ENCODE measurements around the gene TMEM214.

The TMEM214 gene

DNA sequence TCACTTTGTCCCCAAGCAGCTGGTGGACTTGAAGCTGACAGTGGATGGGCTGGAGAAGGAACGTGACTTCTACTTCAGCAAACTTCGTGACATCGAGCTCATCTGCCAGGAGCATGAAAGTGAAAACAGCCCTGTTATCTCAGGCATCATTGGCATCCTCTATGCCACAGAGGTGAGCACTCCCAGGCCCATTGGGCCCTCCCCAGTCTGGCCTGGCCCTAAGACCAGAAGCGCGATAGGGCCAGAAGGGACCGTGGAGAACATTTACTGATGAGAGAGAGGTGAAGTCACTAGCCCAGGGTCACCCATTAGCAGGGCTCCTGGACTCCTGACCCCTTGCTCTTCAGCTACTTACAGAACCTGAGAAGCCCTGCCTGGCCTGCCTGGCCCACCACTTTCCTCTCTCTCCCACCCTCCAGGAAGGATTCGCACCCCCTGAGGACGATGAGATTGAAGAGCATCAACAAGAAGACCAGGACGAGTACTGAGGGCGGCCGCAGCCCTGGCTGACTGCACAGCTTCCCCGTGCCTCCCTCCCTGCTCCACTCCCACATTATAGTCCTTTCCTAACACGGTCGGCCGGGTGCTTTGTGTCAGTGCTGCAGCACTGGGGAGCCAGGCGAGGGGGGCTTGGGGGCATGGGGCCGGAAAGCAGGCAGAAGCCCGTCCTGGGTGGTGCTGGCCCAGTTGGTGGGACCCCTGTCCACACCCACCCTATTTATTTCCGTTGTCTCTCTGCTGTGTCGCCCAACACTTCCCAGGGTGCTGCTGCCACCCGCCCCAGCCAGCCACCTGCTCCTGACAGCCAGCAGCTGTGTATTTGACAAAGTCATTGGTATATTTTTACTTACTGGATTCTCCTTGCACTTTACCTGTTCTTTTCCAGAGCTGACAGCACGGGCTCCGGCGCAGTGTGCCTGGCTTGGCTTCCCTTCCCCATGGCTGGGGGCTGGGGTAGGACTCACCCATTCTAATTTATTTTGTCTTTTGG lies 6.6 kb upstream of the TMEM214 start:
- H3K79me1 ChIP-seq (ENCODE audit: low read length): peaks cover 2% of the 10 kb centered on the region
- H3K4me3 ChIP-seq (ENCODE audit: low read length): no peak overlapping the region
- H2BK120ac ChIP-seq (ENCODE audit: low read depth, low read length): no peak overlapping the region
- no peaks in the 10 kb centered on the region for H3K79me2 ChIP-seq (ENCODE audit: control insufficient read depth, insufficient read depth, low read length)
- no CpG with 5 or more reads among the region's 24 CpGs for WGBS (ENCODE audit: extremely low coverage, insufficient coverage, low lambda C conversion rate)
- no peak overlapping the region for H4K5ac ChIP-seq (ENCODE audit: low read length)
- H3K36me3 ChIP-seq (ENCODE audit: control insufficient read depth, insufficient read depth, low read length): no peaks in the 10 kb centered on the region
- no peaks in the 10 kb centered on the region for H3K27me3 ChIP-seq (ENCODE audit: insufficient read depth, low read length, poor library complexity)
- H2BK15ac ChIP-seq (replicated peaks; ENCODE audit: low read depth): no peak overlapping the region
- H4K8ac ChIP-seq (ENCODE audit: low read depth, low read length): no peak overlapping the region
- no peak overlapping the region for H3K18ac ChIP-seq (ENCODE audit: low read length)
- no peak overlapping the region for H3K56ac ChIP-seq (ENCODE audit: low read length)
- H3K27ac ChIP-seq (ENCODE audit: low read depth, low read length): no peak overlapping the region
- H3K9ac ChIP-seq (ENCODE audit: low read length): no peak overlapping the region
- H3K4me2 ChIP-seq (ENCODE audit: low read length): no peak overlapping the region
- H2AK5ac ChIP-seq (ENCODE audit: low read length): no peak overlapping the region
- no peaks in the 10 kb centered on the region for H3K4me1 ChIP-seq (ENCODE audit: control insufficient read depth, low read depth, low read length)
- DNase-seq: no peak
- H3K23ac ChIP-seq (ENCODE audit: low read length): no peak overlapping the region
- no peak overlapping the region for H3K4ac ChIP-seq (ENCODE audit: low read depth, low read length)
- no peak overlapping the region for H2BK5ac ChIP-seq (ENCODE audit: low read length)

DNA sequence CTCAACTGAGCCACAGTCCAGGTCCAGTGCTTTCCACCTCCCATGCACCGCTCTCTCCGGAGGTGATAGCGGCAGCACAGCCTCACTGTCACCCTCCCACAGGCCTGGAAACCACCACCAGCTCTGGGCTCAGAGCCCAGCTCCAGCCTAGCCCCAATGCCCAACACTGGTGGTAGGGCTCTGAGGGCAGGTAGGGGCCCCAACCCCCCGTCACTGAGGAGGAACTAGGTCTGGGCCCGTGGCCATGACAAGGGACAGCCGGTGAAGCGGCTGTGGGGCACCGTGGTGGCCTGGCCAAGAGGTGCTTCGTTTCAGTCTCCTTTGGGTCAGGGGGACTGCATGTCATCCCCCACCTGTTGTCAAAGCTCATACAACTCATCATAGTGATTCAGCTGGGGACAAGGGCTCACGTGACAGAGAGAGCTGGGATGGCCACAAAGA lies 5.5 kb upstream of the TMEM214 start:
- H3K4me3 ChIP-seq (ENCODE audit: low read length): no peak overlapping the region
- no peaks in the 10 kb centered on the region for H3K27me3 ChIP-seq (ENCODE audit: insufficient read depth, low read length, poor library complexity)
- H3K4me1 ChIP-seq (ENCODE audit: control insufficient read depth, low read depth, low read length): no peaks in the 10 kb centered on the region
- no peak overlapping the region for H4K5ac ChIP-seq (ENCODE audit: low read length)
- no peak overlapping the region for H3K18ac ChIP-seq (ENCODE audit: low read length)
- WGBS (ENCODE audit: extremely low coverage, insufficient coverage, low lambda C conversion rate): no CpG with 5 or more reads among the region's 10 CpGs
- H3K36me3 ChIP-seq (ENCODE audit: control insufficient read depth, insufficient read depth, low read length): no peaks in the 10 kb centered on the region
- no peak overlapping the region for H2AK5ac ChIP-seq (ENCODE audit: low read length)
- H3K79me1 ChIP-seq (ENCODE audit: low read length): peaks cover 2% of the 10 kb centered on the region
- no peaks in the 10 kb centered on the region for H3K79me2 ChIP-seq (ENCODE audit: control insufficient read depth, insufficient read depth, low read length)
- H3K56ac ChIP-seq (ENCODE audit: low read length): no peak overlapping the region
- no peak overlapping the region for H2BK5ac ChIP-seq (ENCODE audit: low read length)
- H3K27ac ChIP-seq (ENCODE audit: low read depth, low read length): no peak overlapping the region
- no peak overlapping the region for H2BK15ac ChIP-seq (replicated peaks; ENCODE audit: low read depth)
- H3K23ac ChIP-seq (ENCODE audit: low read length): no peak overlapping the region
- H2BK120ac ChIP-seq (ENCODE audit: low read depth, low read length): no peak overlapping the region
- no peak for DNase-seq
- H4K8ac ChIP-seq (ENCODE audit: low read depth, low read length): no peak overlapping the region
- H3K9ac ChIP-seq (ENCODE audit: low read length): no peak overlapping the region
- no peak overlapping the region for H3K4me2 ChIP-seq (ENCODE audit: low read length)
- H3K4ac ChIP-seq (ENCODE audit: low read depth, low read length): no peak overlapping the region

DNA sequence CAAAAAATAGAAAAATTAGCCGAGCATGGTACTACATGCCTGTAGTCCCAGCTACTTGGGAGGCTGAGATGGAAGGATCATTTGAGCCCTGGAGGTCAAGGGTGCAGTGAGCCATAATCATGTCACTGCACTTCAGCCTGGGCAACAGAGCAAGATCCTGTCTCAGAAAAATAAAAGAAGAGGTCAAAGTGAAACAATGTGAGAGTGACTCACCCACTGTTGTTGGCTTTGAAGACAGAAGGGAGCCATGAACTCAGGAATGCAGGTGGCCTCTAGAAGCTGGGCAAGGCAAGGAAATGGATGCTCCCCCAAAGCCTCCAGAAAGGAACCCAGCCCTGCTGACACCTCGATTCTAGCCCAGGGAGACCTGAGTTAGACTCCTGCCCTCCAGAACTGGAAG lies 3.7 kb upstream of the TMEM214 start:
- H3K4ac ChIP-seq (ENCODE audit: low read depth, low read length): no peak overlapping the region
- no peaks in the 10 kb centered on the region for H3K27me3 ChIP-seq (ENCODE audit: insufficient read depth, low read length, poor library complexity)
- no peak overlapping the region for H3K27ac ChIP-seq (ENCODE audit: low read depth, low read length)
- H2BK120ac ChIP-seq (ENCODE audit: low read depth, low read length): no peak overlapping the region
- H4K8ac ChIP-seq (ENCODE audit: low read depth, low read length): no peak overlapping the region
- no peak overlapping the region for H2AK5ac ChIP-seq (ENCODE audit: low read length)
- no peak overlapping the region for H2BK5ac ChIP-seq (ENCODE audit: low read length)
- WGBS (ENCODE audit: extremely low coverage, insufficient coverage, low lambda C conversion rate): no CpG with 5 or more reads among the region's 2 CpGs
- H3K79me1 ChIP-seq (ENCODE audit: low read length): peaks cover 9% of the 10 kb centered on the region
- H3K4me1 ChIP-seq (ENCODE audit: control insufficient read depth, low read depth, low read length): peaks cover 2% of the 10 kb centered on the region
- H4K5ac ChIP-seq (ENCODE audit: low read length): no peak overlapping the region
- H3K4me2 ChIP-seq (ENCODE audit: low read length): no peak overlapping the region
- H2BK15ac ChIP-seq (replicated peaks; ENCODE audit: low read depth): no peak overlapping the region
- no peak overlapping the region for H3K4me3 ChIP-seq (ENCODE audit: low read length)
- no peak for DNase-seq
- no peak overlapping the region for H3K56ac ChIP-seq (ENCODE audit: low read length)
- no peak overlapping the region for H3K9ac ChIP-seq (ENCODE audit: low read length)
- no peak overlapping the region for H3K23ac ChIP-seq (ENCODE audit: low read length)
- H3K79me2 ChIP-seq (ENCODE audit: control insufficient read depth, insufficient read depth, low read length): peaks cover 10% of the 10 kb centered on the region
- H3K36me3 ChIP-seq (ENCODE audit: control insufficient read depth, insufficient read depth, low read length): no peaks in the 10 kb centered on the region
- no peak overlapping the region for H3K18ac ChIP-seq (ENCODE audit: low read length)

DNA sequence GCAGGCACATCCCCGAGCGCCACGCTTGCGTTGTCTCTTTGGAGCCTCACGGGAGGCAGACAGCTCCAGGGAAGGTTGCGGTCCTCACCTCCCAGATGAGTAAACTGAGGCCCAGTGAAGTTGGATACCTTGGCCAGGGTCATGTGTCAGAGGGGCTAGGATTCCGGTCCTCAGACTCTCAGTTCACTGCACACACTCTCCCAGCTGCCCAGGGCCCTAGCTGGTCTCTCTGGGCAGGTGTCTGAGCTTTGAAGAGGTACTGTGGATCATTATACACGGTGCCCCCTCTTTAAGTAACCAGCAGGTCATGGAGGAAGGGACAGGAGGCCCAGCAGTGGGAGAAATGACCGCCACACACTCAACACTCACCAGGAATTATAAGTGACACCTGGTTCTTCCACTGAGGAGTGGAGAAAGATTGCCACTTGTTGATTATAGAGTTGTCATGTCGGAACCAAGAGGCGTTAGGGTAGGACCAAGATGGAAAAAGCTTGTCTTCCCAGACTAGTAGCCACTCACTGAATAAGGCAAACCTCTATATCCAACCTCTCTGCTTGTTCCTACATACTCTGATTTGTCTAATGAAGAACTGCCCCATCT lies 588 bp downstream of the TMEM214 start:
- no CpG with 5 or more reads among the region's 11 CpGs for WGBS (ENCODE audit: extremely low coverage, insufficient coverage, low lambda C conversion rate)
- H3K27ac ChIP-seq (ENCODE audit: low read depth, low read length): no peak overlapping the region
- H3K36me3 ChIP-seq (ENCODE audit: control insufficient read depth, insufficient read depth, low read length): peaks cover 8% of the 10 kb centered on the region

DNA sequence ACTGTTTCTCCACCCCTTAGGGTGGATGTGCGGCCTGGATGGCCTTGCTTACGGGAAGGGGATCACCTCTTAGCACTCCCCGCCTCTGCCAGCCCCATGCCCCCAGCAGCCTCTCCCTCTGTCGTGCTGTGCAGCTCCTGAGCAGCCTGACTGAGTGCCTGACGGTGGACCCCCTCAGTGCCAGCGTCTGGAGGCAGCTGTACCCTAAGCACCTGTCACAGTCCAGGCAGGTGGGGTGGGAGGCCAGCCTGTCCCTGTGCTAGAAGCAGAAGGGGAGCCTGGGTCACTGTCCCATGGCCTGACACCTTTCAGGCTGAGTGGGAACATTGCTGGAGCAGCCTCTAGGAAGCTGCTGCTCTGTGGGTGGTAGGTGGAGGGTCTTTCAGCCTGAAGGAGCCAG lies 5.2 kb downstream of the TMEM214 start:
- Histone ChIP-seq H3K4me2 (ENCODE audit: low read length) (no peak overlapping the region), H2BK15ac (replicated peaks; ENCODE audit: low read depth) (no peak overlapping the region)

More for the DNA sequence above, 588 bp downstream of the TMEM214 start:
- H3K4me1 ChIP-seq (ENCODE audit: control insufficient read depth, low read depth, low read length): peaks cover 3% of the 10 kb centered on the region
- H3K9ac ChIP-seq (ENCODE audit: low read length): peak overlapping the region; percentile 95
- H3K4me3 ChIP-seq (ENCODE audit: low read length): peak overlapping the region; percentile 87
- H3K27me3 ChIP-seq (ENCODE audit: insufficient read depth, low read length, poor library complexity): no peaks in the 10 kb centered on the region
- H4K8ac ChIP-seq (ENCODE audit: low read depth, low read length): no peak overlapping the region
- H3K79me1 ChIP-seq (ENCODE audit: low read length): peaks cover 12% of the 10 kb centered on the region
- H3K79me2 ChIP-seq (ENCODE audit: control insufficient read depth, insufficient read depth, low read length): peaks cover 11% of the 10 kb centered on the region
- H2BK5ac ChIP-seq (ENCODE audit: low read length): no peak overlapping the region
- H3K4me2 ChIP-seq (ENCODE audit: low read length): peak overlapping the region; percentile 81
- peak overlapping the region; percentile 9 for H2AK5ac ChIP-seq (ENCODE audit: low read length)
- H3K23ac ChIP-seq (ENCODE audit: low read length): no peak overlapping the region
- peak overlapping the region; percentile 96 for H3K56ac ChIP-seq (ENCODE audit: low read length)
- H2BK120ac ChIP-seq (ENCODE audit: low read depth, low read length): no peak overlapping the region
- H4K5ac ChIP-seq (ENCODE audit: low read length): no peak overlapping the region
- peak overlapping the region; percentile 49 for H3K4ac ChIP-seq (ENCODE audit: low read depth, low read length)
- no peak overlapping the region for H2BK15ac ChIP-seq (replicated peaks; ENCODE audit: low read depth)
- DNase-seq: no peak
- peak overlapping the region; percentile 29 for H3K18ac ChIP-seq (ENCODE audit: low read length)

More for the DNA sequence above, 5.2 kb downstream of the TMEM214 start:
- no peak overlapping the region for H2BK5ac ChIP-seq (ENCODE audit: low read length)
- no peak overlapping the region for H2AK5ac ChIP-seq (ENCODE audit: low read length)
- no peak overlapping the region for H3K56ac ChIP-seq (ENCODE audit: low read length)
- no peak overlapping the region for H3K4ac ChIP-seq (ENCODE audit: low read depth, low read length)
- WGBS (ENCODE audit: extremely low coverage, insufficient coverage, low lambda C conversion rate): no CpG with 5 or more reads among the region's 6 CpGs
- H3K18ac ChIP-seq (ENCODE audit: low read length): no peak overlapping the region
- H3K23ac ChIP-seq (ENCODE audit: low read length): no peak overlapping the region
- no peak overlapping the region for H3K9ac ChIP-seq (ENCODE audit: low read length)
- H3K4me1 ChIP-seq (ENCODE audit: control insufficient read depth, low read depth, low read length): peaks cover 3% of the 10 kb centered on the region
- peaks cover 10% of the 10 kb centered on the region for H3K79me1 ChIP-seq (ENCODE audit: low read length)
- no peak for DNase-seq
- H4K5ac ChIP-seq (ENCODE audit: low read length): no peak overlapping the region
- no peak overlapping the region for H4K8ac ChIP-seq (ENCODE audit: low read depth, low read length)
- no peak overlapping the region for H3K27ac ChIP-seq (ENCODE audit: low read depth, low read length)
- no peaks in the 10 kb centered on the region for H3K27me3 ChIP-seq (ENCODE audit: insufficient read depth, low read length, poor library complexity)
- H3K36me3 ChIP-seq (ENCODE audit: control insufficient read depth, insufficient read depth, low read length): peaks cover 25% of the 10 kb centered on the region
- H3K4me3 ChIP-seq (ENCODE audit: low read length): no peak overlapping the region
- peaks cover 11% of the 10 kb centered on the region for H3K79me2 ChIP-seq (ENCODE audit: control insufficient read depth, insufficient read depth, low read length)
- H2BK120ac ChIP-seq (ENCODE audit: low read depth, low read length): no peak overlapping the region
